NB4 (cell line): ENCODE measurements around the gene TMEM273.

Experiments used
- DNase-seq: peaks from one replicate; pipeline ENCODE4 v3.0.0; 2010; ENCODE audit warnings: low read depth
- H3K4me3 ChIP-seq: one replicate; pipeline ENCODE4 v1.5.1; 2011; ENCODE audit warnings: mild to moderate bottlenecking, low read depth, low read length, moderate library complexity
- CTCF ChIP-seq: IDR thresholded peaks from one replicate; pipeline ENCODE4 v1.5.1; 2012; ENCODE audit warnings: low read depth, low read length
- MYC ChIP-seq: IDR thresholded peaks from 2 replicates; pipeline ENCODE4 v1.6.1; 2011; ENCODE audit warnings: low read depth, low read length
- POLR2A ChIP-seq: IDR thresholded peaks from 2 replicates; pipeline ENCODE4 v1.6.1; 2011; ENCODE audit warnings: mild to moderate bottlenecking; ENCODE audit not compliant: insufficient read length; ENCODE audit errors: extremely low read depth
- TF ChIP-seq, protein P1 (sequence below): IDR thresholded peaks from 2 replicates; pipeline ENCODE4 v1.6.1; 2011; ENCODE audit warnings: low read depth, low read length

Gene TMEM273

GRCh38 chr10:49180444-49180860, 7.7 kb downstream of the TMEM273 start:
- no peak overlapping the region for H3K4me3 ChIP-seq
- no peak for DNase-seq
- TF ChIP-seq MYC (no peak), CTCF (no peak), POLR2A (no peak)
- TF ChIP-seq, protein P1, sequence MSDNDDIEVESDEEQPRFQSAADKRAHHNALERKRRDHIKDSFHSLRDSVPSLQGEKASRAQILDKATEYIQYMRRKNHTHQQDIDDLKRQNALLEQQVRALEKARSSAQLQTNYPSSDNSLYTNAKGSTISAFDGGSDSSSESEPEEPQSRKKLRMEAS = no peak

DNA sequence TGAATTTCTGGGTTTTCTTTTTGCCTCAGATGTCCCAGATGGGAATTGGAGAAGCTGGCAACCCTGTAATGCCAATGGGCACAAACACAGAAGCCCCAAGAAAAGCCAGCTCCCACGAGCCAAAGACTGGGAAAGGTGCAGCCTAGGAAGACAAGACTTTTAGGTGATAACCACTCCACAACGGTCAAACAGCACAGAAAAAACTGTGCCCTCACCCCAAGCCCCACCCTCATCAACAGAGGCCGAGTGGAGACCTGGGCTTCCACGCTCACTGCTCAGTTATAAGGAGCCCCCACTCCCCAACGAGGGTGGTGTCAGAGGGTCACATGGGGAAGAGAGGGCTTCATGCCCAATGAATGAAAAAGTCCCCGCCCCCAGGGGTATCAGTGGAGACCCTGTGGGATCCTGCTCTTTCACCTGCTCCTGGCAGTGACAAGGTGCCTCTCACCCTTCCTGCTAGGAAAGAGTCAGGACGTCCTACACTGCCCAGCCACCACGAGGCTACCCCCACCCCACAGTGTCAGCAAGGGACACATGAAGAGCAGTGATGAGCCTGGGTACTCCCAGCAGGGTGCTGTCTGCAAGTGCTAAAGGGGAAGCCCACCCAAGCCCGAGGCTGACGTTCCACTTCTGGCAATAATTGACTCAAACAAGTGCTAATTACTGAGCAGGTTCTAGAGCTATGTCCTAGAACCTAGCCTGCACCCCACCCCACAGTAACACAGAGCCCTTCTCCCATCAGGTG, 8.3 kb downstream of the TMEM273 start:
- no peak overlapping the region for H3K4me3 ChIP-seq
- no peak for DNase-seq
- TF ChIP-seq POLR2A = no peak
- TF ChIP-seq, protein P1 = no peak
- no peak for TF ChIP-seq MYC
- TF ChIP-seq CTCF = no peak

GRCh38 chr10:49178489-49179471, 9.4 kb downstream of the TMEM273 start:
- TF ChIP-seq, protein P1 = no peak
- TF ChIP-seq POLR2A (no peak), CTCF (no peak), MYC (no peak)
- no peak overlapping the region for H3K4me3 ChIP-seq
- no peak for DNase-seq

- no peak overlapping the region for H3K4me3 ChIP-seq
- no peak for TF ChIP-seq CTCF
- TF ChIP-seq POLR2A = no peak
- TF ChIP-seq, protein P1 = peak; percentile 74
- TF ChIP-seq MYC = 0 out of 2 replicates have a peak, but pooled peaks have one; percentile 34
- peak; percentile 77 for DNase-seq
Observed at GRCh38 chr10:49177391-49178355, 10.5 kb downstream of the TMEM273 start.
